SK-N-MC (cell line): ENCODE results near the gene FCHO1.

Experiments used
- DNase-seq: peaks from one replicate; pipeline ENCODE4 v3.0.0-alpha.2; 2011; ENCODE audit warnings: low read depth, low spot score
- H3K27ac ChIP-seq: fragments of 200-600 bp; sonication (generic); 2 replicates; pipeline ENCODE4 v1.5.1; 2016; ENCODE audit warnings: mixed run types
- H3K36me3 ChIP-seq: fragments of 200-600 bp; sonication (generic); 2 replicates; pipeline ENCODE4 v1.6.1; 2017; ENCODE audit warnings: antibody characterized with exemption, low read length, mixed read lengths; ENCODE audit not compliant: insufficient read depth
- H3K4me3 ChIP-seq: fragments of 200-600 bp; sonication (generic); 2 replicates; pipeline ENCODE4 v1.5.1; 2016
- H3K9ac ChIP-seq: fragments of 200-600 bp; sonication (generic); 2 replicates; pipeline ENCODE4 v1.8.0; 2017; ENCODE audit warnings: mixed run types, mixed read lengths; ENCODE audit not compliant: insufficient read length
- H3K9me3 ChIP-seq: fragments of 200-600 bp; sonication (generic); 2 replicates; pipeline ENCODE4 v1.6.1; 2017; ENCODE audit warnings: low read depth, mild to moderate bottlenecking, antibody characterized with exemption, low read length, moderate library complexity, mixed read lengths
- EZH2 ChIP-seq: fragments of 200-600 bp; sonication (generic); IDR thresholded peaks from one replicate; pipeline ENCODE4 v1.6.1; 2017; ENCODE audit warnings: antibody characterized with exemption
- FOXP2 ChIP-seq: optimal IDR thresholded peaks from 2 replicates; pipeline ENCODE3; 2011; ENCODE audit warnings: mild to moderate bottlenecking, moderate library complexity; ENCODE audit not compliant: insufficient read depth; ENCODE audit errors: extremely low read length, control extremely low read depth
- POLR2AphosphoS5 ChIP-seq: IDR thresholded peaks from 2 replicates; pipeline ENCODE4 v1.6.1; 2012; ENCODE audit warnings: mild to moderate bottlenecking, low read depth, low read length, borderline replicate concordance

The FCHO1 gene

GRCh38 chr19:17834350-17835181 lies 83.3 kb downstream of the FCHO1 start:
- no peak for DNase-seq
- no peak for TF ChIP-seq EZH2
- TF ChIP-seq POLR2AphosphoS5: no peak
- no peak for TF ChIP-seq FOXP2
- no peaks in the 10 kb centered on the region for H3K36me3 ChIP-seq
- H3K27ac ChIP-seq: no peak overlapping the region
- H3K9ac ChIP-seq: no peak overlapping the region
- H3K9me3 ChIP-seq: no peaks in the 10 kb centered on the region
- no peak overlapping the region for H3K4me3 ChIP-seq

GRCh38 chr19:17835182-17836006 lies 84.1 kb downstream of the FCHO1 start:
- no peak overlapping the region for H3K9ac ChIP-seq
- H3K27ac ChIP-seq: no peak overlapping the region
- H3K4me3 ChIP-seq: no peak overlapping the region
- no peak for DNase-seq
- TF ChIP-seq EZH2 (no peak), FOXP2 (no peak), POLR2AphosphoS5 (no peak)
- no peaks in the 10 kb centered on the region for H3K36me3 ChIP-seq
- H3K9me3 ChIP-seq: no peaks in the 10 kb centered on the region

GRCh38 chr19:17836530-17836929 lies 85.3 kb downstream of the FCHO1 start:
- TF ChIP-seq EZH2 (no peak), FOXP2 (no peak), POLR2AphosphoS5 (no peak)
- Histone ChIP-seq H3K9ac (no peak overlapping the region), H3K9me3 (no peaks in the 10 kb centered on the region), H3K36me3 (no peaks in the 10 kb centered on the region), H3K4me3 (no peak overlapping the region), H3K27ac (no peak overlapping the region)
- DNase-seq: no peak

GRCh38 chr19:17837972-17838371 lies 86.7 kb downstream of the FCHO1 start:
- no peak overlapping the region for H3K4me3 ChIP-seq
- no peaks in the 10 kb centered on the region for H3K36me3 ChIP-seq
- no peak overlapping the region for H3K9ac ChIP-seq
- no peak for TF ChIP-seq POLR2AphosphoS5
- TF ChIP-seq EZH2: no peak
- TF ChIP-seq FOXP2: no peak
- DNase-seq: no peak
- no peaks in the 10 kb centered on the region for H3K9me3 ChIP-seq
- H3K27ac ChIP-seq: no peak overlapping the region
